Measurements from ENCODE around the gene CREB3L4.

DNA sequence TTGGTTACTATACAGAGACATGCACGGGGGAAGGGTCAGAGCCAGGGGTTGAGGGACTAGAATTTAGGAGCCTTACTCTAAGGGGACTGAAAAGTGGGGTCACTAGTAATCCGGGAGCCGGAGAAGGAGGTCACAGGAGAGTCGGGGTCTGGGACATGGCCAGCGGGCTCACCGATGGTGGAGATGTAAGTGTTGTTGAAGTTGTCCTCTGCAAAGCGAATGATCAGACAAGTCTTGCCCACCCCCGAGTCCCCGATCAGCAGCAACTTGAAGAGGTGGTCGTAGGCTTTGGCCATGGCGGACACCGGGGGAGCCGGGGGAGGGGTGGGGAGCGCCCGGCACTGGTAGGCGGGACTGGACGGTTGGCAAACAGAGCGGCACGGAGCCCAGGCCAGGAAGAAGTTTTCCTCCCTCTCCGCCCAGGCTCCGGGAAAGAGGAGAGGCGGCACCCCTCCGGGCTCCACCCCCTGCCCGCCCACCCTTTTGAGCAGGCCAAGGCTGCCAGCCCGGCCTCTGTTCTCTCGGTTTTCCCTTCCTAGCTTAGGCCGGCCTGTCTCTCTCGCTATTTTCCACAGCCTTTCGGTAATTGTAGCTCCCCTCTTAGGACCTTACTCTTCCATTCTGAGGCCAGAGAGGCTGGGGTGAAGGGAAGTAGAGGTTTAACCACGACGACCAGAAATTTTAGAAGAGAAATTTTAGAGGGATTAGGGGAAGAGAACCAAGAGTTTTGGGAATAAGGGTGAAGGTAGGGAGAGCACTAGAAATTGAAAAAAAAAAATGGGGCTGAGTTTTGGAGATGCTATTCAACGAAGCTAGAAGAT, 18.4 kb downstream of the CREB3L4 start, which contains the start of gene RAB13:
- TF ChIP-seq, protein P1, sequence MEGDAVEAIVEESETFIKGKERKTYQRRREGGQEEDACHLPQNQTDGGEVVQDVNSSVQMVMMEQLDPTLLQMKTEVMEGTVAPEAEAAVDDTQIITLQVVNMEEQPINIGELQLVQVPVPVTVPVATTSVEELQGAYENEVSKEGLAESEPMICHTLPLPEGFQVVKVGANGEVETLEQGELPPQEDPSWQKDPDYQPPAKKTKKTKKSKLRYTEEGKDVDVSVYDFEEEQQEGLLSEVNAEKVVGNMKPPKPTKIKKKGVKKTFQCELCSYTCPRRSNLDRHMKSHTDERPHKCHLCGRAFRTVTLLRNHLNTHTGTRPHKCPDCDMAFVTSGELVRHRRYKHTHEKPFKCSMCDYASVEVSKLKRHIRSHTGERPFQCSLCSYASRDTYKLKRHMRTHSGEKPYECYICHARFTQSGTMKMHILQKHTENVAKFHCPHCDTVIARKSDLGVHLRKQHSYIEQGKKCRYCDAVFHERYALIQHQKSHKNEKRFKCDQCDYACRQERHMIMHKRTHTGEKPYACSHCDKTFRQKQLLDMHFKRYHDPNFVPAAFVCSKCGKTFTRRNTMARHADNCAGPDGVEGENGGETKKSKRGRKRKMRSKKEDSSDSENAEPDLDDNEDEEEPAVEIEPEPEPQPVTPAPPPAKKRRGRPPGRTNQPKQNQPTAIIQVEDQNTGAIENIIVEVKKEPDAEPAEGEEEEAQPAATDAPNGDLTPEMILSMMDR (conservative IDR thresholded peaks at IDR 0.05 in 1 of 2, IDR thresholded peaks at IDR 0.05 in 1 of 2; ENCODE audit: low read depth in 1 of 2, low read length in 2 of 2) = no peak
- no peak for TF ChIP-seq EZH2 (IDR thresholded peaks at IDR 0.05; ENCODE audit: low read length, missing control alignments)

Measured in fibroblast of lung (primary cell).